Measurements from ENCODE around the gene CCL4.

CCL4 gene

DNA sequence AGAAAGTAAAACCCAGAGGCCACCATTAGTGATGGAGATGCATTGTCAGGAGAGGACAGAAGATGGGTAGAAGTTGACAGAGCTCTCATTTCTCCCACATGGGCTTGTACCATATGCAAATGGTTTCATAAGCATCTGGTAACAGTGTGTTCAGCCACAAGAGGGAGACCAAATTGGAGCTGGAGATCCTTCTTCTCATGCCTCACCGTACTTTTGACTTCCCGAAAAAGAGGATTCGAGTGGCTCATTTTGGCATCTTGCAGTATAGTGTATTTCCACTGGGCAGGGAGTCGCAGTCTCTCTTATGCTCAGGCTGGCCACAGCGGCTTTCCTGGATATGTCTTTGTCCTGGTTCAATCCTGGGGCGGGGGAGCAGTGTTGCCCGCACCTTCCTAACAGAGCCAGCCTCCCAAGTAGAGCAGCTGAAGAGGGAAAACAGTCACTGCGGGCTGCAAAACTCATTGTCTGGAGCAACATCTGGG, 49.1 kb downstream of the CCL4 start:
- Mint-ChIP-seq H3K4me1 (ENCODE audit: low read depth) (peaks cover 3% of the 10 kb centered on the region), H3K27me3 (ENCODE audit: low read depth) (peaks cover 35% of the 10 kb centered on the region), H3K4me3 (no peak overlapping the region), H3K36me3 (ENCODE audit: low read depth) (no peaks in the 10 kb centered on the region), H3K27ac (no peak overlapping the region), H3K9me3 (no peaks in the 10 kb centered on the region)
- DNase-seq (ENCODE audit: low spot score): no peak

DNA sequence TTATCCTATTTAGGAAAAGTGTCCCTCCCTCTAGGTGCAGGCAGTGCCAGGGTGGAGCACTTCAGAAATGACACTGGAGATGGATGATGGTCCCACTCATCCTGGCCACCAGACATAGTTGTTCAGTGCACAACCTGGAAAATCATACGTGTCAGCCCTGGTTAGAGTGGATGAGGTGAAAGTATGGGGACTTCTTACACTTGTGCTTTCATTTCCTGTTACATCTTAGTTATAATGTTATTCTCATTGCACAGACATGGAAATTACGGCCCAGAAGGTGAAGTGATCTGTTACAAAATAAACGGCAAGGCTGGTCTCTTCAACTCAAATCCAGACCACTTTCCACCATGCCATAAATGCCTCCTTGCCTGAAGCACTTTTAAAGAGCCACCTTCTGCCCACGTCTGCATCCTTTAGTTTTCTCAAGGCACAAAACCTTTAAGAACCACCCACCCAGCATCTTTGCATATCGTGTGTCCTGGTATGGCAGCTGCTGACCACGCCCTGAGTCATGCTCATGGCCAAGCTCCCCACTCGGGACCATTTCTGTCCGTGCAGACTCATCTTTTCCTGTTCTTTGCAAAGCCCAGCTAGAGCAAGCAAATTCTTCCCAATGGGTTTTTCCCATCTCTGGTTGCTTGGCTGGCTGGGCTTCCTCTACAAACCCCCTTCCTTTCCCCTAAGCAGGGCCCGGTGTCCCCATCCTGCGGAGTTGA, 50.4 kb downstream of the CCL4 start:
- Mint-ChIP-seq H3K4me1 (ENCODE audit: low read depth) (peaks cover under 1% of the 10 kb centered on the region), H3K27me3 (ENCODE audit: low read depth) (peaks cover 27% of the 10 kb centered on the region), H3K27ac (no peak overlapping the region), H3K36me3 (ENCODE audit: low read depth) (no peaks in the 10 kb centered on the region), H3K4me3 (no peak overlapping the region), H3K9me3 (no peaks in the 10 kb centered on the region)
- no peak for DNase-seq (ENCODE audit: low spot score)
